LNCAP (cell line): ENCODE data around the gene MAST4.

ENCODE experiments used
- TF ChIP-seq, protein P1 (sequence below): fragments of 450-650 bp; IDR thresholded peaks from 2 replicates; pipeline ENCODE4 v1.5.1; 2017; ENCODE audit warnings: mild to moderate bottlenecking

MAST4 gene

DNA sequence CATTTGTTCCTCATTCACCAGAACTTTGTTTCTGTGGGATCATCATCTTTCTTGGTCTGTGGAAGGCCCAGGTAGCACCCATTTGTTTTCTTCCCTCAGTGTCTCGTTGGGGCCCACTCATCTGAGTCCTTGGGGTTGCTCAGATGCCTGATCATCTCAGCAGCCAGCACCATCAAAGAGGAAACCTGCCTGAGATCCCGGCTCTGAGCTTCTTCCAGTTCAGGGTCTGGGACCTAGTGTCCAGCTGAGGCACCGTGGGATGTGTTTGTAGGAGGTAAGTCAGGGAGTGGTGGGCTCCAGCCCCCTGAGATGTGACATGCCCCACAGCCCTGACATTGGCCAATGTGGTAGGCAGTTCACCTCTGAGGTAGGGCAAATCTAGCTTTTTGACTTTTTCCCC, 609.8 kb downstream of the MAST4 start:
- TF ChIP-seq, protein P1, sequence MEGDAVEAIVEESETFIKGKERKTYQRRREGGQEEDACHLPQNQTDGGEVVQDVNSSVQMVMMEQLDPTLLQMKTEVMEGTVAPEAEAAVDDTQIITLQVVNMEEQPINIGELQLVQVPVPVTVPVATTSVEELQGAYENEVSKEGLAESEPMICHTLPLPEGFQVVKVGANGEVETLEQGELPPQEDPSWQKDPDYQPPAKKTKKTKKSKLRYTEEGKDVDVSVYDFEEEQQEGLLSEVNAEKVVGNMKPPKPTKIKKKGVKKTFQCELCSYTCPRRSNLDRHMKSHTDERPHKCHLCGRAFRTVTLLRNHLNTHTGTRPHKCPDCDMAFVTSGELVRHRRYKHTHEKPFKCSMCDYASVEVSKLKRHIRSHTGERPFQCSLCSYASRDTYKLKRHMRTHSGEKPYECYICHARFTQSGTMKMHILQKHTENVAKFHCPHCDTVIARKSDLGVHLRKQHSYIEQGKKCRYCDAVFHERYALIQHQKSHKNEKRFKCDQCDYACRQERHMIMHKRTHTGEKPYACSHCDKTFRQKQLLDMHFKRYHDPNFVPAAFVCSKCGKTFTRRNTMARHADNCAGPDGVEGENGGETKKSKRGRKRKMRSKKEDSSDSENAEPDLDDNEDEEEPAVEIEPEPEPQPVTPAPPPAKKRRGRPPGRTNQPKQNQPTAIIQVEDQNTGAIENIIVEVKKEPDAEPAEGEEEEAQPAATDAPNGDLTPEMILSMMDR = no peak

DNA sequence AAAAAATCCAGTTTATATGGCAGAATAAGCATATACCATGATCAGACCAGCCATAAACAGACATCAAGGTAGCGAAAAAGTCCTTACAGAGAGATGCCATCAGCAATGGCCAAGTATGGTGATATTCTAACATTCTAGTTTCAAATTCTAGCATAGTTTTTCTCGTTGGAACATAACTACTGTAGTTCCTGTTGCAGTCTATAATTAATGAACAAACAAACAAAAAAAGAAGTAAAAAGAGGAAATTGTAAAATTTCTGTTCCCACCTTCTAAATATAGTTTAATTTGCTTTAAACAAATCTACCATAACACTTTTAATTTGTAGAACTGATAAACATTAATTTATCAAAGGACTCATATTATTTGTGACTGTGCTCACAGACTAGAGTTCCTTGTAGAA, 610.3 kb downstream of the MAST4 start:
- TF ChIP-seq, protein P1 = no peak

DNA sequence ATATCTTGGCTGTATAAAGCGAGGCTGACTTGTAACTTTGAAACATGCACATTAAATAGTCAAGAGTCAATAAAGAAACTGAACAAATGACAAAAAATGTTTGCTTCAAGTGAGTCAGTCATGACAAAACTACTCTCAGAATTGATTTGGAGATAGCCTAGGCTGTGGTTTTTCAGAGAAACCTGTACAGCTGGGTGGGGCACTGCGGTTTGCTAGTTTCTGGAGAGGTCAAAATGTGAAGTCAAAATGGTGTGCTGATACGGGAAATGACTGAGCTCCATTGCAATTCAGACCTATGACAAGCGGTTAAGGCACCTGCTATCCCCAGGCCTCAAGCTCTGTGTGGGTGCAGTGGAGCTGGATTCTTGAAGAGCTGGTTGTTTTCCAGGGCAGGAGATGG, 610.7 kb downstream of the MAST4 start:
- TF ChIP-seq, protein P1 = no peak

GRCh38 chr5:67208403-67208802, 612.2 kb downstream of the MAST4 start:
- TF ChIP-seq, protein P1 = no peak

DNA sequence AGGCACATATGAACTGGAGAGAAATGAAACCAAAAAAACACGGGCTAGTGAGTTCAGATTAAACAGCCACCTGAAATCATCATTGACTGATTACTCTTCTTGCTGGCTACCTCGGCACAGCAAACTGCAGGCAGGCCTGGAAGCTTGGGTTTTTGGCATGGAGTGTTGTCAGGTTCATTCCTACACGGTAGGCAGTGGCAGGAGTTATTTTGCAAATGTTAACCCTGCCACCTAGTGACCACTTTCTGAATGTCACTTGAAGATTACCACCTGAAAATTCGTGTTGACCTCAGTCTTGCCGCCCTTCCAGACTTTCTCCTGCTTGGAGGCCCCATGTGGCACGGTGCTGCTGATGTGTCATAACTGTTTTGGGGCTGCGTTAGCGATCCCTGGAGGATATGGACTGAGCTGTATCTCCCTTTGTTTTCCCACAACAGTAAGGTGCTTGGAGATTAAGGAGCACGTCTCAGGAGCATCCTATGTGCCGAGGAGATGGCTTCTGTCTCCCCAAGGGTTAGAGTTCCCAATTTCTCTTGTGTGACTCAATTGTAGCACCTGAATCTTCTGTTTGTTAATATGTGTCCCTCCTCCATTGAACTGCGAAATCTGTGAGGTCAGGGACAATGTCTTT, 613.1 kb downstream of the MAST4 start:
- TF ChIP-seq, protein P1 = peak; percentile 73

- TF ChIP-seq, protein P1 = no peak
Observed at GRCh38 chr5:67211926-67212325, 615.7 kb downstream of the MAST4 start.

- TF ChIP-seq, protein P1 = no peak
Observed at GRCh38 chr5:67214036-67214435, 617.8 kb downstream of the MAST4 start.
